Common myeloid progenitor, CD34-positive (primary cell): ENCODE measurements around the gene PARP8.

Experiments
- CTCF ChIA-PET: fragments of 350-600 bp; sonication (Branson Sonifier 250); formaldehyde crosslinking; loops from one replicate; lab custom pipeline; 2021; ENCODE audit warnings: antibody characterized with exemption; lab: Charles Lee
- POLR2A ChIA-PET: fragments of 350-600 bp; sonication (Branson Sonifier 250); formaldehyde crosslinking; loops from one replicate; lab custom pipeline; 2021; ENCODE audit warnings: antibody characterized with exemption; lab: Charles Lee
- DNase-seq, 3 donors: peaks; one replicate each; pipeline versions ENCODE4 v3.0.0 to v3.0.0-alpha.2; 2013
- H3K27ac ChIP-seq, 2 experiments: 1 replicate in 1 of 2; 2 replicates in 1 of 2; pipeline ENCODE4 v1.7.0; 2013; ENCODE audit warnings: inconsistent platforms in 2 of 2, low read length in 2 of 2, mild to moderate bottlenecking in 2 of 2, low read depth in 1 of 2, moderate library complexity in 1 of 2; ENCODE audit not compliant: severe bottlenecking in 2 of 2, insufficient read depth in 1 of 2, poor library complexity in 1 of 2
- H3K27me3 ChIP-seq, 5 experiments: replicated peaks in 2 of 5; 1 replicate in 3 of 5; 2 replicates in 2 of 5; pipeline versions ENCODE4 v1.6.1 to v1.7.0; 2013; ENCODE audit warnings: low read length in 4 of 5, mild to moderate bottlenecking in 2 of 5, moderate library complexity in 2 of 5, inconsistent platforms in 1 of 5; ENCODE audit not compliant: insufficient read depth in 5 of 5, control insufficient read depth in 4 of 5
- H3K36me3 ChIP-seq, 4 experiments: 1 replicate in 2 of 4; 2 replicates in 2 of 4; pipeline versions ENCODE4 v1.6.1 to v1.7.0; 2013; ENCODE audit warnings: low read length in 3 of 4, control low read depth in 1 of 4, mild to moderate bottlenecking in 1 of 4; ENCODE audit not compliant: control insufficient read depth in 4 of 4, insufficient read depth in 4 of 4
- H3K4me1 ChIP-seq, 4 experiments: 1 replicate in 3 of 4; 2 replicates in 1 of 4; pipeline versions ENCODE4 v1.6.1 to v1.7.1; 2013; ENCODE audit warnings: low read length in 3 of 4, mild to moderate bottlenecking in 3 of 4, control low read depth in 1 of 4, inconsistent platforms in 1 of 4, moderate library complexity in 1 of 4; ENCODE audit not compliant: control insufficient read depth in 4 of 4, insufficient read depth in 4 of 4; ENCODE audit errors: control extremely low read depth in 1 of 4
- H3K4me3 ChIP-seq, 7 experiments: 1 replicate in 4 of 7; 2 replicates in 3 of 7; pipeline versions ENCODE4 v1.5.1 to v1.7.0; 2013; ENCODE audit warnings: mild to moderate bottlenecking in 7 of 7, low read length in 6 of 7, moderate library complexity in 6 of 7, inconsistent platforms in 2 of 7, low read depth in 2 of 7, control low read depth in 1 of 7; ENCODE audit not compliant: insufficient read depth in 4 of 7, control insufficient read depth in 1 of 7; ENCODE audit errors: extremely low read depth in 1 of 7
- H3K9me3 ChIP-seq, 5 experiments: 1 replicate in 4 of 5; 2 replicates in 1 of 5; pipeline versions ENCODE4 v1.6.1 to v1.7.1; 2013; ENCODE audit warnings: low read length in 4 of 5, mild to moderate bottlenecking in 2 of 5, inconsistent platforms in 1 of 5, low read depth in 1 of 5, moderate library complexity in 1 of 5; ENCODE audit not compliant: control insufficient read depth in 4 of 5, insufficient read depth in 2 of 5; ENCODE audit errors: control extremely low read depth in 1 of 5
- WGBS: methylation state at CpG from one replicate; pipeline ENCODE4 v1.1.5; 2013; ENCODE audit not compliant: insufficient coverage; 5-methylcytosine and 5-hydroxymethylcytosine counted together

The PARP8 gene

DNA sequence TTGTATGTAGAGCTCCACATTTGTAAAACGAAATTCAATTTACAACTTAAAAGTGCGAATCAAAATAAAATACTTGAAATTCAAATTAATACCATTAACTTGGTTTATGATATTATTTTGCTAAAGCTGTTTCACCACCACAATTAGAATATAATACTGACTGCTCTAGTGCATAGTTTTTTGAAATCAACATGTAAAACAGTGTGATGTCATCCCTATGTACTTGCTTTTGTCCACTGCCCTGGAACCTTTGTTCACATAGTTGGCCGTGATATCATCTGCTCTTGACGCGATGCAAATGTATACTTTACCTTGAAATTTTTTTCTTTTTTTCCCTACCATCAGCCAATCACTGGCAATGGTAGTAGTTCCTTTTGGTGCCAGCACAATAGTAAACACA lies 125.4 kb downstream of the PARP8 start:
- POLR2A ChIA-PET = interaction anchor here (0.6 kb wide), 1 partner anchor 28 kb away, joined by 3 read pairs; no protein-coding TSS in a partner anchor
- peaks cover 0 to 2% (median 0%) of the 10 kb centered on the region in 5 experiments for H3K9me3 ChIP-seq
- H3K27me3 ChIP-seq = no peaks in the 10 kb centered on the region
- no peak overlapping the region for H3K4me3 ChIP-seq
- H3K4me1 ChIP-seq = no peaks in the 10 kb centered on the region
- H3K27ac ChIP-seq = no peak overlapping the region
- 95% methylated on average over 3 of the region's 5 CpGs for WGBS
- CTCF ChIA-PET = interaction anchor here (0.6 kb wide), 1 partner anchor 95 kb away, joined by 4 read pairs; no protein-coding TSS in a partner anchor
- peaks cover 0 to 32% (median 12%) of the 10 kb centered on the region in 4 experiments for H3K36me3 ChIP-seq
- no peak for DNase-seq

DNA sequence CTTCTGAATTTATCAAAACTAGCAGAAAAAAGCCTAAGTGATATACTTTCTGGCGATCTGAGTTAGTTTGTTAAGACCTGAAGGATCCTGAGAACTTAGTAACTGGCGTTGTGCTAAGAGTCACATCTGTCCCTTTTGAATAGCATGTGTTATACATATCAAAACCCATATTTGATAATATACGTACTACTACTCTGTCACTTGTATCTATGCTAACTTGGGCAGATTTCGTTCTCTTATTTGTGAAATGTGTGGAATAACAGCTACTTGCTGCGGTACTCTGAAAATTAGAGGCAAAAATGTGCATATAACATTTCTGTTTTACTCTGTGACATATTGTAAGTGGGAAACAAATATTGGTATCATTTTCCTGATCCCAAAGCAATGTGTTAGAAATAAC lies 126.4 kb downstream of the PARP8 start:
- ChIA-PET POLR2A (no interaction called here), CTCF (no interaction called here)
- H3K36me3 ChIP-seq = peaks cover 0 to 34% (median 12%) of the 10 kb centered on the region in 4 experiments

GRCh38 chr5:50794812-50795211 lies 128.4 kb downstream of the PARP8 start:
- POLR2A ChIA-PET = no interaction called here
- CTCF ChIA-PET = no interaction called here
- Histone ChIP-seq H3K27me3 (no peaks in the 10 kb centered on the region), H3K9me3 (peaks cover 0 to 2% (median 0%) of the 10 kb centered on the region in 5 experiments), H3K4me3 (no peak overlapping the region), H3K36me3 (peaks cover 0 to 32% (median 11%) of the 10 kb centered on the region in 4 experiments), H3K27ac (no peak overlapping the region), H3K4me1 (no peaks in the 10 kb centered on the region)
- DNase-seq = no peak
- WGBS = 98% methylated on average over 12 of the region's 12 CpGs

More for the DNA sequence above, 126.4 kb downstream of the PARP8 start:
- no peak for DNase-seq
- H3K4me3 ChIP-seq = no peak overlapping the region
- H3K27me3 ChIP-seq = no peaks in the 10 kb centered on the region
- no peak overlapping the region for H3K27ac ChIP-seq
- H3K4me1 ChIP-seq = no peaks in the 10 kb centered on the region
- H3K9me3 ChIP-seq = peaks cover 0 to 2% (median 0%) of the 10 kb centered on the region in 5 experiments
- 100% methylated on average over 1 of the region's 5 CpGs for WGBS

- 100% methylated on average over 1 of the region's 2 CpGs for WGBS
- no peak overlapping the region for H3K27ac ChIP-seq
- H3K9me3 ChIP-seq = peaks cover 0 to 12% (median 0%) of the 10 kb centered on the region in 5 experiments
- DNase-seq = no peak
- POLR2A ChIA-PET = no interaction called here
- H3K27me3 ChIP-seq = no peaks in the 10 kb centered on the region
- no peaks in the 10 kb centered on the region for H3K4me1 ChIP-seq
- H3K4me3 ChIP-seq = no peak overlapping the region
- CTCF ChIA-PET = no interaction called here
- H3K36me3 ChIP-seq = peaks cover 2 to 32% (median 11%) of the 10 kb centered on the region in 4 experiments
These were observed 131.6 kb downstream of the PARP8 start for GRCh38 chr5:50798002-50798401.

DNA sequence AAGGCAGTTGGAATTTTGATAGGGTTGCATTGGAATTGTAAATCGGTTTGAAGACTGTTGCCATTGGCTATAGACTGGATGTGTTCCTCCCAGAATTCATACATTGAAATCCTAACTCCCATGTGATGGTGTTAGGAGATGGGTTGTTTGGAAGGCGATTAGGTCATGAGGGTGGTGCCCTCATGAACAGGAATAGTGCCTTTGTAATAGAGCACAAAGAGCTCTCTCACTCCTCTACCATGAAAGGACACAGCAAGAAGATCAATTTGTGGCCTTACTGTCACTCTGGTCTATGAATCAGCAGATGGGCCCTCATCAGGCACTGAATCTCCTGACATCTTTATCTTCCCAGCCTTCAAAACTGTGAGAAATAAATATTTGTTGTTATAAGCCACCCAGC lies 133.2 kb downstream of the PARP8 start:
- Histone ChIP-seq H3K27me3 (no peaks in the 10 kb centered on the region), H3K9me3 (peaks cover 0 to 23% (median 3%) of the 10 kb centered on the region in 5 experiments), H3K4me1 (no peaks in the 10 kb centered on the region), H3K27ac (no peak overlapping the region), H3K4me3 (no peak overlapping the region), H3K36me3 (peaks cover 2 to 41% (median 15%) of the 10 kb centered on the region in 4 experiments)
- WGBS = 100% methylated on average over 1 of the region's 2 CpGs
- CTCF ChIA-PET = no interaction called here
- DNase-seq = no peak
- POLR2A ChIA-PET = no interaction called here

DNA sequence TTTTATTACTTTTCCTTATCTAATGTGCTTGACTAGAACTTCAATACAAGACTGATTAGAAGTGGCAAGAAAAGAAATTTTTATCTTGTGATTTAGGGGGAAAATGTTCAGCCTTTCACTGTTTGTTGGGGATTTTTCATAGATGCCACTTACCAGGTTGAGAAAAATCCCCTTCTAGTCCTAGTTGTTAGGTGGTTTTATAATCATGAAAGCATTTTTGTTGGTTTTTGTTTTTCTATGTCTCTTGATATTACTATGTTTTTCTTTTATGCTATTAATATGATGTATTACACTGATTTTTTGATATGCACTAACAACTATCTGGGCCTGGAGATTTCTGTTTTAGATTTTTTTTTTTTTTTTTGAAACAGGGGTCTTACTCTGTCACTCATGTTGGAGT lies 134.0 kb downstream of the PARP8 start:
- peaks cover 0 to 35% (median 12%) of the 10 kb centered on the region in 4 experiments for H3K36me3 ChIP-seq
- CTCF ChIA-PET = no interaction called here

GRCh38 chr5:50807661-50808060 lies 141.2 kb downstream of the PARP8 start:
- ChIA-PET POLR2A (no interaction called here), CTCF (no interaction called here)
- peaks cover 0 to 16% (median 3%) of the 10 kb centered on the region in 5 experiments for H3K9me3 ChIP-seq
- peaks cover 0 to 18% (median 8%) of the 10 kb centered on the region in 4 experiments for H3K36me3 ChIP-seq
- H3K4me1 ChIP-seq = no peaks in the 10 kb centered on the region
- H3K27me3 ChIP-seq = no peaks in the 10 kb centered on the region
- H3K27ac ChIP-seq = no peak overlapping the region
- H3K4me3 ChIP-seq = no peak overlapping the region
- DNase-seq = no peak
- WGBS = 100% methylated on average over 1 of the region's 2 CpGs

More for the DNA sequence above, 134.0 kb downstream of the PARP8 start:
- no peak for DNase-seq
- Histone ChIP-seq H3K4me1 (no peaks in the 10 kb centered on the region), H3K27ac (no peak overlapping the region), H3K4me3 (no peak overlapping the region), H3K9me3 (peaks cover 0 to 23% (median 3%) of the 10 kb centered on the region in 5 experiments), H3K27me3 (no peaks in the 10 kb centered on the region)
- POLR2A ChIA-PET = no interaction called here
